ENCODE results near the gene ITGA2. TPM values are rescaled to one million over a fixed set of nuclear protein-coding genes. Genes with fewer than 3 reads are reported as not detected.

ITGA2 gene
- total RNA-seq, 1 experiment from 2014 or later: 36.6 TPM

DNA sequence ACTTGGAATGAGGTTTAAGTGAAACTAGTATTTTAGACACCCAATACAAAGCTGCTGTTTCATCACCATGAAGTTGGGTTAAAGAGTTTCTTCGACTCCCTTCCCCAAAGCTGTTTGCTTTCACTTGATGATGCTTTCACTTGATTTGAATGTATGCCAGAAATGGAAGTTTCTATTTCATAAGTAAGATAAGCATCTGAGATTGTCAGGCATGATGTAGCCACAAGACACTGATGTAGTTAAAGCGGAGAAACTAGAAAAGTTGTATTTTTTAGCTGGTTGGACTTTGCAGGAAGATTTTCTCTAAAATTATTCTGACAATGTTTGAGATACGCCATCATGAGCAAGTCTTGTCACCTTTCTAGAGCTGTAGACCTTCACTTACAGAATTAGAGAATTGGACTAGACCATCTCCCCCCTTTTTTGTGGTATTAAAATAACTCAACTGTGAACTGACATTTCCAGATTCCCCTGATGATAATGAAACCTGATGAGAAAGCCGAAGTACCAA, 100.4 kb downstream of the ITGA2 start:
- no peaks in the 10 kb centered on the region for H3K9me2 ChIP-seq (ENCODE audit: insufficient read depth)
- H3K9ac ChIP-seq (ENCODE audit: low read length): no peak overlapping the region
- H2AFZ ChIP-seq (ENCODE audit: low read depth, low read length, poor library complexity, severe bottlenecking): no peak overlapping the region
- ChIA-PET RAD21 (ENCODE audit: low non-redundant PET in 1 of 2, low total read pairs in 2 of 2, uncharacterized antibody in 2 of 2, unreplicated experiment in 2 of 2) (no interaction called here), CTCF (no interaction called here), POLR2A (no interaction called here)
- no peaks in the 10 kb centered on the region for H4K20me1 ChIP-seq (ENCODE audit: insufficient read depth)
- peaks cover 4 to 44% of the 10 kb centered on the region in 2 experiments; a peak in 3 of 4 replicates for H3K36me3 ChIP-seq (ENCODE audit: control insufficient read depth in 1 of 2, insufficient read depth in 2 of 2, low read length in 2 of 2)
- no peak overlapping the region for H3K4me2 ChIP-seq (ENCODE audit: low read length)
- no peak for ATAC-seq
- BruUV-seq (replicated peaks): no TSS peak
- no peak overlapping the region for H3K4me3 ChIP-seq (replicated peaks in 1 of 2; ENCODE audit: low read depth in 1 of 2, low read length in 2 of 2)
- DNase-seq (ENCODE audit: low read depth, low spot score): no peak
- intact Hi-C loops (cut with micrococcal nuclease): no loop called here
- no peaks in the 10 kb centered on the region for H3K27me3 ChIP-seq (ENCODE audit: insufficient read depth, low read length)
- H3K9me3 ChIP-seq (ENCODE audit: control insufficient read depth in 1 of 2, insufficient read depth in 1 of 2, low read depth in 1 of 2, low read length in 2 of 2): no peaks in the 10 kb centered on the region
- no peaks in the 10 kb centered on the region for H3K79me2 ChIP-seq (ENCODE audit: insufficient read depth, low read length)
- no peak overlapping the region for H3K27ac ChIP-seq (ENCODE audit: low read depth, low read length)
- TF ChIP-seq, protein P1, sequence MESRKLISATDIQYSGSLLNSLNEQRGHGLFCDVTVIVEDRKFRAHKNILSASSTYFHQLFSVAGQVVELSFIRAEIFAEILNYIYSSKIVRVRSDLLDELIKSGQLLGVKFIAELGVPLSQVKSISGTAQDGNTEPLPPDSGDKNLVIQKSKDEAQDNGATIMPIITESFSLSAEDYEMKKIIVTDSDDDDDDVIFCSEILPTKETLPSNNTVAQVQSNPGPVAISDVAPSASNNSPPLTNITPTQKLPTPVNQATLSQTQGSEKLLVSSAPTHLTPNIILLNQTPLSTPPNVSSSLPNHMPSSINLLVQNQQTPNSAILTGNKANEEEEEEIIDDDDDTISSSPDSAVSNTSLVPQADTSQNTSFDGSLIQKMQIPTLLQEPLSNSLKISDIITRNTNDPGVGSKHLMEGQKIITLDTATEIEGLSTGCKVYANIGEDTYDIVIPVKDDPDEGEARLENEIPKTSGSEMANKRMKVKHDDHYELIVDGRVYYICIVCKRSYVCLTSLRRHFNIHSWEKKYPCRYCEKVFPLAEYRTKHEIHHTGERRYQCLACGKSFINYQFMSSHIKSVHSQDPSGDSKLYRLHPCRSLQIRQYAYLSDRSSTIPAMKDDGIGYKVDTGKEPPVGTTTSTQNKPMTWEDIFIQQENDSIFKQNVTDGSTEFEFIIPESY (IDR thresholded peaks at IDR 0.05; ENCODE audit: extremely low read depth, insufficient replicate concordance, low read length): no peak
- TF ChIP-seq SIN3A (IDR thresholded peaks at IDR 0.05; ENCODE audit: low read depth) (no peak), ZFX (IDR thresholded peaks at IDR 0.05) (no peak), YY1 (IDR thresholded peaks at IDR 0.05; ENCODE audit: extremely low read depth, insufficient replicate concordance, low read depth, low read length) (no peak), POLR2A (IDR thresholded peaks at IDR 0.05; ENCODE audit: borderline replicate concordance, extremely low read depth, insufficient read depth, insufficient read length) (no peak), SRF (IDR thresholded peaks at IDR 0.05; ENCODE audit: low read depth) (no peak), ZNF274 (IDR thresholded peaks at IDR 0.05; ENCODE audit: low read depth, low read length) (no peak), CBX3 (IDR thresholded peaks at IDR 0.05; ENCODE audit: low read depth) (no peak)
- TF ChIP-seq, protein P2, sequence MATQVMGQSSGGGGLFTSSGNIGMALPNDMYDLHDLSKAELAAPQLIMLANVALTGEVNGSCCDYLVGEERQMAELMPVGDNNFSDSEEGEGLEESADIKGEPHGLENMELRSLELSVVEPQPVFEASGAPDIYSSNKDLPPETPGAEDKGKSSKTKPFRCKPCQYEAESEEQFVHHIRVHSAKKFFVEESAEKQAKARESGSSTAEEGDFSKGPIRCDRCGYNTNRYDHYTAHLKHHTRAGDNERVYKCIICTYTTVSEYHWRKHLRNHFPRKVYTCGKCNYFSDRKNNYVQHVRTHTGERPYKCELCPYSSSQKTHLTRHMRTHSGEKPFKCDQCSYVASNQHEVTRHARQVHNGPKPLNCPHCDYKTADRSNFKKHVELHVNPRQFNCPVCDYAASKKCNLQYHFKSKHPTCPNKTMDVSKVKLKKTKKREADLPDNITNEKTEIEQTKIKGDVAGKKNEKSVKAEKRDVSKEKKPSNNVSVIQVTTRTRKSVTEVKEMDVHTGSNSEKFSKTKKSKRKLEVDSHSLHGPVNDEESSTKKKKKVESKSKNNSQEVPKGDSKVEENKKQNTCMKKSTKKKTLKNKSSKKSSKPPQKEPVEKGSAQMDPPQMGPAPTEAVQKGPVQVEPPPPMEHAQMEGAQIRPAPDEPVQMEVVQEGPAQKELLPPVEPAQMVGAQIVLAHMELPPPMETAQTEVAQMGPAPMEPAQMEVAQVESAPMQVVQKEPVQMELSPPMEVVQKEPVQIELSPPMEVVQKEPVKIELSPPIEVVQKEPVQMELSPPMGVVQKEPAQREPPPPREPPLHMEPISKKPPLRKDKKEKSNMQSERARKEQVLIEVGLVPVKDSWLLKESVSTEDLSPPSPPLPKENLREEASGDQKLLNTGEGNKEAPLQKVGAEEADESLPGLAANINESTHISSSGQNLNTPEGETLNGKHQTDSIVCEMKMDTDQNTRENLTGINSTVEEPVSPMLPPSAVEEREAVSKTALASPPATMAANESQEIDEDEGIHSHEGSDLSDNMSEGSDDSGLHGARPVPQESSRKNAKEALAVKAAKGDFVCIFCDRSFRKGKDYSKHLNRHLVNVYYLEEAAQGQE (IDR thresholded peaks at IDR 0.05; ENCODE audit: low read depth): no peak
- TF ChIP-seq, protein P3, sequence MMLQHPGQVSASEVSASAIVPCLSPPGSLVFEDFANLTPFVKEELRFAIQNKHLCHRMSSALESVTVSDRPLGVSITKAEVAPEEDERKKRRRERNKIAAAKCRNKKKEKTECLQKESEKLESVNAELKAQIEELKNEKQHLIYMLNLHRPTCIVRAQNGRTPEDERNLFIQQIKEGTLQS (IDR thresholded peaks at IDR 0.05): no peak
- H3K4me1 ChIP-seq (ENCODE audit: control insufficient read depth in 1 of 2, insufficient read depth in 2 of 2, low read length in 2 of 2): peaks cover 5 to 8% of the 10 kb centered on the region in 2 experiments; a peak in 3 of 4 replicates
